GM19240 (cell line): ENCODE results near the gene PACS2.

Source experiments
- DNase-seq: peaks from one replicate; pipeline ENCODE4 v3.0.0; 2011; ENCODE audit warnings: low spot score; ENCODE audit not compliant: insufficient read length

Gene PACS2

GRCh38 chr14:105420101-105420973 is 105.8 kb downstream of the PACS2 start:
- DNase-seq: no peak

GRCh38 chr14:105420974-105421674 is 106.6 kb downstream of the PACS2 start:
- no peak for DNase-seq

DNA sequence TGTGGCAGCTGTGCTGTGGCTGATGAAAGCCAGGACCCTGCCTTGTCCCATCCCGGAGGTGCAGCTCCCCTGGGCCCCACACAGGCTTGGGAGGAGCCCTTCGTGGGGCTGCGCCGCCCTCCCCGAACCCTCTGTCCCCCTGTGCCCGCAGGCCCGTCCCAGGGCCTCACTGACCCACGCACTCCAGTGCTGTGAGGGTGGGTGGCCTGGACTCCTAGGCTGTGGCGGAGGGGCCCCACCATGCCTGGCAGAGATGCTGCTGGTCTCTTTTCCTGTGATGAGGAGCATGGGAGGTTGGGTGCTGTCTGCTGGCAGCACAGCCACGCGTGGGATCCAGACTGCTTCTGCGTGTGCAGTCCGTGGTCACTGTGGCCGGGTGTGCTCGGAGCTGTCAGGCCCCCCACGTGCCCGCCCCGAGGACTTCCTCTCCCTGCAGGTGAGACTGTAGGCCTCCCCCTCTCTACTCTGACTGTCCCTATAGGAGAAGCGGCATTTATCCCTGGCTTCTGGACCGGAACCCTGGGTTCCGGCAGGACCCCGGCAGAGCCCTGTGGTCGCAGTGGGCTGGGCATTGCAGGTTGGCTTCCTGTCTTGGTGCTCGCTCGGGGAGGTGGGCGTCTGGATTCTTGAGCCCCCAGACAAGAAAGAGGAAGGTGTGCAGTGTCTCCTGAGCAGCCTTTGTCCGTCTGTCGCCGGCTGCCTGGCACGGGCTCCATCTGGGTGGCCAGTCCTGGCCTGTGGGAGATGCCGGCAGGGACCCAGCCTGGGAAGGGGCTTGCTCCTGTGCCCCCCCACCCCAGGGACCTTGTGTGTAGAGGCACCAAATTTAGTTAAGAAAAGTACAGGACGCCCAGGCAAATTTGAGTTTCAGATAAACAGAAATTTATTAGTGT is 107.4 kb downstream of the PACS2 start:
- no peak for DNase-seq

GRCh38 chr14:105422695-105423487 is 108.3 kb downstream of the PACS2 start:
- DNase-seq: no peak

DNA sequence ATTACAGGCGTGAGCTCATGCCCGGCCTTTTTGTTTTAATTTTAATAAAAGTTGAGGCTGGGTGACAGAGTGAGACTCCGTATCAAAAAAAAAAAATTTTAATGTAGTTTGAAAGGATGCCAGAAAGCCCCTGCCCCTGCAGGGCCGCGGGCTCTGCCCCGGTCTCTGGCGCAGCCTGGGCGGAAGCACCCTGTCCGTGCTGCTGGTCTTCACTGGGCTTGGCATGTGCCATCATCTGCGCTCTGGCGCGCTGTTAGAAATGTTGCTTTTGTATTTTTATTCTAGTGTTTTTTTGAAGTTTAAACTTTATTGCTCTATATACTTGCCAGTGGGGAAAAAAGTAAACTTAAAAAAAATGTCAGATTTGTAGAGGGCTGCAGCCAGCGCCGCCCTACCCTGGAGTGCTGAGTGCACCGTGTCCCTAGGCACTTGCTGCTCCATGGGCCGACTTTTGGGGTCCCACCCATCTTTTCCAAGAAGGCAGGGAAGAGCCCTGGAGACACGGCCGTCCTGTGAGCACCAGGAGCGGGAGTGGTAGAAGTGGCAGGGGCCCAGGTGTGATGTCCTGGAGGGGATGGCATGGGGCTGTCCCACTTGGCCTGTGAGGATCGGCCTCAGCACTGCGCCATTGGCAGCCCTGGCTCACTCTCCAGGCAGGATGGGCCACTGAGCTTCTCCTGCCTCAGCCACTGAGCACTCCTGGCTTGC is 109.1 kb downstream of the PACS2 start:
- no peak for DNase-seq

DNA sequence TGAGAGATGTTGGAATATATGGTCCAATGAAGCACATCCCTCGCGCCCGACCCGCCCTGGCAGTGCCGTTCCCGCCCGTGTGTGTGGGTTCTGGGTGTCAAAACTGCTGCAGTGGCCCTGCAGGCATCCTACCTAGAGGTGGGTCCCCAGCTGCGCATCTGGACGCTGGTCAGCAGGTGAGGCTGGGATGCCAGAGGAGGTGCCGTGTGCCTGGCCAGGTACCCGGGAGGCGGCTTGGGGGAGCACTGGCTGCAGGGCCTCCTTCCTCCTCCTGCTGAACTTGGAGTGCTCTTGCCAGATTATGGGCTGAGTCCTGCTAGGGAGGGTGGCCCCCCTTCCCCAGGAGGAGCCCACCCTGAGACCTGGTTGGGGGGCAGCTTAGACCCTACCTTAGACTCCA is 110.3 kb downstream of the PACS2 start:
- DNase-seq: no peak

GRCh38 chr14:105425823-105426247 is 111.3 kb downstream of the PACS2 start:
- no peak for DNase-seq

DNA sequence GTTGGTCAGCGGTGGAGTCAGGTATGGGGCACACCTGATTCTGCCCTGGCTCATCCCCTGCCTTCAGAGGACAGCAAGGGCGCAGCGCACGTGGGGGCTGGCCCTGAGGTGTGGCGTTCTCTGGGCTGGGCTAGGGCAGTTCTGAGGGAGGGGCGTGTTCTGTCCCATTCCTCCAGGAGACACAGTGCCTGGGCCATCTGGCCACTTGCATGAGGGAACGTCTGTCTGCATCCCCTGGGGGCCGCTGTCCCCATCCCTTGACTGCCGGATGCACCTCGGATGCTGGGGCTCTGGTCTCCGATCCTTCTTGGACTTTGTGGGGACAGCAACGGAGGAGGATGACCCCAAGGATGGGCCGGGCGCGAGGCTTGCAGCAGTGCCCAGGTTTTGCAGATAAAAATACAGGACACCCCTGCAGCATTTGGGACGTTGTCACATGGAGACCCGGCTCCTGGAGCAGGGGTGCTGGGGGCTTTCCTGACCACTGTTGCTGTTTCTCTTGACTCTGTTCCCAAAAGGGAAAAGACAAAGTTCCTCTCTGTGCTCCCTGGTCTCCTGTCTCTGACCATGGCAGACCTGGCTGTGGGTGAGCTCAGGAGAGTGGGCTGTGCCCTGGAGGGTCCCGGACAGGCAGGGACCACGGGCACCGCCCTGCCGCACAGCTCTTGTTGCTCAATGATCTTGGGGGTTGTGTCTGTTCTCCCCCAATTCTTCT is 112.0 kb downstream of the PACS2 start:
- DNase-seq: no peak

- no peak for DNase-seq
These were observed 112.9 kb downstream of the PACS2 start for GRCh38 chr14:105427412-105427811.

DNA sequence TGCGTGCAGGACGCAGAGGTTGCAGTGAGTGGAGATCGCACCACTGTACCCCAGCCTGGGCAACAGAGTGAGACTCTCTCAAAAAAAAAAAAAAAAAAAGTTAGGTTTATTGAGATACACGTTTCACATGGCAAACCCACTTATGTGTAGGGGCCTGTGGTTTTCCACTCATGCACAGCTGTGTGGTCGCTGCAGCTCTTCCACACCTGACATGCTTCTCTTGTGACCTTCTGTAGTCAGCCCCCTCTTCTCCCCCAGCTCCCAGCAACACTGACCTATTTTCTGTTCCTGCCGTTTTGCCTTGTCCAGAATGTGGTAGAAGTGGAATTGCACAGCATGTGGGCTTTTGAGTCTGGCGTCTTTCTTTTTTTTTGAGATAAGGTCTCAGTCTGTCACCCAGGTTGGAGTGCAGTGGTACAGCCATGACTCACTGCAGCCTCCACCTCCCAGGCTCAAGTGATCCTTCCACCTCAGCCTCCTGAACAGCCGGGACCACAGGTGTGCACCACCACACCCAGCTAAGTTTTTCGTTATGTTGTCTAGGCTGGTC is 113.5 kb downstream of the PACS2 start:
- DNase-seq: no peak

- DNase-seq: no peak
These were observed 115.5 kb downstream of the PACS2 start for GRCh38 chr14:105430042-105430441.

DNA sequence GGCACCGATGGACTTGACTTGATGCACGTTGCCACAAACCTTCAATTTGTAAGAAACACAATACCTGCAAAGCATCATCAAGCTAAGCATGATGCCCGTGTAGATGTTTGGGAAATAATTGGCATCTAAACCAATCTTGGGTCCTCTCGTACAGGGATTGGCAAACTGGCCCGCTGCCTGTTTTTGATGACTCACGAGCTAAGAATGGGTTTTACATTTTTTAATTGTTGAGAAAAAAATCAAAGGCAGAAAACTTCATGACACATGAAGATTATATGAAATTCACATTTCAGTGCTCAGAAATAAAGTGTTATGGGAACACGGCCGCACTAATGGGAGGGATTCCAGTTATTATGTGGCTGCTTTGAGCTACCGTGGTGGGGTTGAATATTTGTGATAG is 116.0 kb downstream of the PACS2 start:
- no peak for DNase-seq

- DNase-seq: no peak
These were observed 116.7 kb downstream of the PACS2 start for GRCh38 chr14:105431256-105431655.

- no peak for DNase-seq
These were observed 118.1 kb downstream of the PACS2 start for GRCh38 chr14:105432657-105433056.

DNA sequence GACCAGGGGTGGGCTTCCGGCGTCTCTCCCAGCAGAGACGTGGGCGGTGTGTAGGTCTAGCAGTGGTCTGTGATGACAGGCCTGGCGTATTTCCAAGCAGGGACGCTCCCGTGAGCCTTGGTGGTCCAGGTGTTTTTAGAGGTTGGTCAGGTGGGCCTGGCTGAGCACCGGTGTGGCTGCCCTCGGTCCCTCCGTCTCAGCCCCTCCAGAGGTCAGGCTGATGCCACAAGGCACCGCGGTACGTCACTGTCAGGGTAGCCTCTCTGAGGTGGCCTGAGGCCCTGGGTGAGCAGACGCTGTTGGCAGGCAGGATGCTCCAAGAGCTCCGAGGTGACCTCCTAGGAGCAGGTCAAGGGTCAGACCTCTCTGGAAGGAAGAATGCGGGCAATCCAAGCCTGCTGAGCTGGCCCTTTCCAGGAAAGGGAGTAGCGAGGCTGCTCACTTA is 118.6 kb downstream of the PACS2 start:
- no peak for DNase-seq

DNA sequence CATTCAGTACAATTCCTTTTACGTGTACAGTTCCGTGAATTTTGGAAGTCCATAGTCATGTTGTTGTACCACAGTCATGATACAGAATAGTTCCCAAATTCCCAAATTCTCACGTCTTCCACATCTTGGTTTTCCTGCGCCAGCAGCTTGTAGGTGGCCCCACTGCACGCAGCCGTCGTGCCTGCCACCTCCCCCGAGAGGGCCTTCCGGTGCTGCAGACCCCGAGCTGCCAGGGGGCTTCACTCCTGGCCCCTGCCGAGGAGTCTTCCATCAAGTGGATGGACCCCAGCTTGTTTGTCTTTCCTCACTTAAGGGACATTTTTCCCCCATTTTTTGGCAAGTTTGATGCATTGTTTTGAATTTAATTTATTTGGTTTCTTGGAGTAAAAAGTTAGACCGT is 121.9 kb downstream of the PACS2 start:
- DNase-seq: no peak

- DNase-seq: no peak
These were observed 122.6 kb downstream of the PACS2 start for GRCh38 chr14:105436891-105437722.
